ENCODE measurements around the gene PHF24. TPM values are rescaled to one million over a fixed set of nuclear protein-coding genes. Genes with fewer than 3 reads are reported as not detected.

Gene PHF24
- total and polyA plus RNA-seq, 4 donors = 0.57 to 0.88 TPM; not detected in 2

GRCh38 chr9:34974664-34975063 is 16.6 kb downstream of the PHF24 start:
- intact Hi-C loops (cut with DNase I) = no loop called here
- no peak for ATAC-seq (ENCODE audit: low FRiP score)

GRCh38 chr9:34976441-34976840 is 18.4 kb downstream of the PHF24 start:
- ATAC-seq (ENCODE audit: low FRiP score) (no peak), DNase-seq (no peak)
- Histone ChIP-seq H3K27me3 (ENCODE audit: control insufficient read depth in 1 of 2, insufficient read depth in 2 of 2, low read length in 1 of 2) (no peaks in the 10 kb centered on the region), H3K9me3 (ENCODE audit: control insufficient read depth, low read length) (no peaks in the 10 kb centered on the region), H3K27ac (ENCODE audit: low read depth in 1 of 2, low read length in 2 of 2) (no peak overlapping the region), H3K36me3 (ENCODE audit: control insufficient read depth in 1 of 2, insufficient read depth in 2 of 2, low read length in 1 of 2) (no peaks in the 10 kb centered on the region), H3K4me3 (ENCODE audit: low read length in 2 of 2) (no peak overlapping the region), H3K4me1 (ENCODE audit: control insufficient read depth in 1 of 2, insufficient read depth in 2 of 2, low read length in 2 of 2) (no peaks in the 10 kb centered on the region)
- WGBS, 2 donors = 85 to 88% methylated on average over 11 of the region's 11 CpGs
- intact Hi-C loops (cut with DNase I) = no loop called here

More at GRCh38 chr9:34974664-34975063, 16.6 kb downstream of the PHF24 start:
- H3K27me3 ChIP-seq (ENCODE audit: control insufficient read depth in 1 of 2, insufficient read depth in 2 of 2, low read length in 1 of 2) = no peaks in the 10 kb centered on the region
- no peak overlapping the region for H3K4me3 ChIP-seq (ENCODE audit: low read length in 2 of 2)
- DNase-seq = no peak
- no peaks in the 10 kb centered on the region for H3K4me1 ChIP-seq (ENCODE audit: control insufficient read depth in 1 of 2, insufficient read depth in 2 of 2, low read length in 2 of 2)
- no peaks in the 10 kb centered on the region for H3K36me3 ChIP-seq (ENCODE audit: control insufficient read depth in 1 of 2, insufficient read depth in 2 of 2, low read length in 1 of 2)
- no peaks in the 10 kb centered on the region for H3K9me3 ChIP-seq (ENCODE audit: control insufficient read depth, low read length)
- 93 to 95% methylated on average over 2 of the region's 2 CpGs for WGBS, 2 donors
- no peak overlapping the region for H3K27ac ChIP-seq (ENCODE audit: low read depth in 1 of 2, low read length in 2 of 2)

GRCh38 chr9:34976992-34977391 is 18.9 kb downstream of the PHF24 start:
- ATAC-seq (ENCODE audit: low FRiP score) (no peak), DNase-seq (no peak)
- no peaks in the 10 kb centered on the region for H3K9me3 ChIP-seq (ENCODE audit: control insufficient read depth, low read length)
- no peak overlapping the region for H3K27ac ChIP-seq (ENCODE audit: low read depth in 1 of 2, low read length in 2 of 2)
- no peak overlapping the region for H3K4me3 ChIP-seq (ENCODE audit: low read length in 2 of 2)
- H3K27me3 ChIP-seq (ENCODE audit: control insufficient read depth in 1 of 2, insufficient read depth in 2 of 2, low read length in 1 of 2) = no peaks in the 10 kb centered on the region
- H3K36me3 ChIP-seq (ENCODE audit: control insufficient read depth in 1 of 2, insufficient read depth in 2 of 2, low read length in 1 of 2) = no peaks in the 10 kb centered on the region
- H3K4me1 ChIP-seq (ENCODE audit: control insufficient read depth in 1 of 2, insufficient read depth in 2 of 2, low read length in 2 of 2) = no peaks in the 10 kb centered on the region
- intact Hi-C loops (cut with DNase I) = no loop called here
- WGBS, 2 donors = 84 to 87% methylated on average over 10 to 11 of the region's 11 CpGs

- intact Hi-C loops (cut with DNase I) = loop anchor here in 1 of 2 donors (5.0 to 10.0 kb wide), 2 partner anchors 83 to 325 kb away; partner anchors contain the start of gene IL11RA
These were observed 22.2 kb downstream of the PHF24 start for GRCh38 chr9:34980181-34980761.

GRCh38 chr9:34982361-34982760 is 24.3 kb downstream of the PHF24 start:
- Histone ChIP-seq H3K4me1 (ENCODE audit: control insufficient read depth in 1 of 2, insufficient read depth in 2 of 2, low read length in 2 of 2) (no peaks in the 10 kb centered on the region), H3K27me3 (ENCODE audit: control insufficient read depth in 1 of 2, insufficient read depth in 2 of 2, low read length in 1 of 2) (no peaks in the 10 kb centered on the region), H3K27ac (ENCODE audit: low read depth in 1 of 2, low read length in 2 of 2) (no peak overlapping the region), H3K36me3 (ENCODE audit: control insufficient read depth in 1 of 2, insufficient read depth in 2 of 2, low read length in 1 of 2) (no peaks in the 10 kb centered on the region), H3K4me3 (ENCODE audit: low read length in 2 of 2) (no peak overlapping the region), H3K9me3 (ENCODE audit: control insufficient read depth, low read length) (no peaks in the 10 kb centered on the region)
- WGBS, 2 donors = 81 to 82% methylated on average over 7 of the region's 7 CpGs
- DNase-seq = no peak
- ATAC-seq (ENCODE audit: low FRiP score) = no peak
- intact Hi-C loops (cut with DNase I) = loop anchor here in 1 of 2 donors (5.0 to 10.0 kb wide), 2 partner anchors 85 to 328 kb away; partner anchors contain the start of gene IL11RA

More at GRCh38 chr9:34980181-34980761, 22.2 kb downstream of the PHF24 start:
- Histone ChIP-seq H3K36me3 (ENCODE audit: control insufficient read depth in 1 of 2, insufficient read depth in 2 of 2, low read length in 1 of 2) (no peaks in the 10 kb centered on the region), H3K4me3 (ENCODE audit: low read length in 2 of 2) (no peak overlapping the region), H3K27me3 (ENCODE audit: control insufficient read depth in 1 of 2, insufficient read depth in 2 of 2, low read length in 1 of 2) (no peaks in the 10 kb centered on the region), H3K9me3 (ENCODE audit: control insufficient read depth, low read length) (no peaks in the 10 kb centered on the region), H3K27ac (ENCODE audit: low read depth in 1 of 2, low read length in 2 of 2) (no peak overlapping the region), H3K4me1 (ENCODE audit: control insufficient read depth in 1 of 2, insufficient read depth in 2 of 2, low read length in 2 of 2) (no peaks in the 10 kb centered on the region)
- DNase-seq = no peak
- WGBS, 2 donors = 60 to 66% methylated on average over 11 of the region's 11 CpGs
- no peak for ATAC-seq (ENCODE audit: low FRiP score)

GRCh38 chr9:34983209-34983608 is 25.1 kb downstream of the PHF24 start:
- Histone ChIP-seq H3K27me3 (ENCODE audit: control insufficient read depth in 1 of 2, insufficient read depth in 2 of 2, low read length in 1 of 2) (no peaks in the 10 kb centered on the region), H3K36me3 (ENCODE audit: control insufficient read depth in 1 of 2, insufficient read depth in 2 of 2, low read length in 1 of 2) (no peaks in the 10 kb centered on the region), H3K27ac (ENCODE audit: low read depth in 1 of 2, low read length in 2 of 2) (no peak overlapping the region), H3K4me3 (ENCODE audit: low read length in 2 of 2) (no peak overlapping the region), H3K9me3 (ENCODE audit: control insufficient read depth, low read length) (no peaks in the 10 kb centered on the region), H3K4me1 (ENCODE audit: control insufficient read depth in 1 of 2, insufficient read depth in 2 of 2, low read length in 2 of 2) (no peaks in the 10 kb centered on the region)
- DNase-seq = no peak
- 85 to 92% methylated on average over 2 of the region's 2 CpGs for WGBS, 2 donors
- ATAC-seq (ENCODE audit: low FRiP score) = no peak
- intact Hi-C loops (cut with DNase I) = loop anchor here in 1 of 2 donors (5.0 to 10.0 kb wide), 2 partner anchors 86 to 328 kb away; partner anchors contain the start of gene IL11RA

- 0 to 2% methylated on average over 1 of the region's 1 CpG for WGBS, 2 donors
- Histone ChIP-seq H3K36me3 (ENCODE audit: control insufficient read depth in 1 of 2, insufficient read depth in 2 of 2, low read length in 1 of 2) (no peaks in the 10 kb centered on the region), H3K27ac (ENCODE audit: low read depth in 1 of 2, low read length in 2 of 2) (no peak overlapping the region), H3K4me3 (ENCODE audit: low read length in 2 of 2) (no peak overlapping the region), H3K27me3 (ENCODE audit: control insufficient read depth in 1 of 2, insufficient read depth in 2 of 2, low read length in 1 of 2) (no peaks in the 10 kb centered on the region), H3K4me1 (ENCODE audit: control insufficient read depth in 1 of 2, insufficient read depth in 2 of 2, low read length in 2 of 2) (no peaks in the 10 kb centered on the region), H3K9me3 (ENCODE audit: control insufficient read depth, low read length) (no peaks in the 10 kb centered on the region)
- no peak for DNase-seq
- intact Hi-C loops (cut with DNase I) = loop anchor here (2.0 to 10.0 kb wide), 3 partner anchors 87 to 329 kb away; partner anchors contain the start of gene IL11RA (in 1 of the 2)
- no peak for ATAC-seq (ENCODE audit: low FRiP score)
These were observed 26.0 kb downstream of the PHF24 start for GRCh38 chr9:34984049-34984448.

- DNase-seq = no peak
- WGBS, 2 donors = 16 to 17% methylated on average over 7 of the region's 7 CpGs
- no peak for ATAC-seq (ENCODE audit: low FRiP score)
- no peak overlapping the region for H3K4me3 ChIP-seq (ENCODE audit: low read length in 2 of 2)
- no peaks in the 10 kb centered on the region for H3K36me3 ChIP-seq (ENCODE audit: control insufficient read depth in 1 of 2, insufficient read depth in 2 of 2, low read length in 1 of 2)
- no peaks in the 10 kb centered on the region for H3K9me3 ChIP-seq (ENCODE audit: control insufficient read depth, low read length)
- H3K27me3 ChIP-seq (ENCODE audit: control insufficient read depth in 1 of 2, insufficient read depth in 2 of 2, low read length in 1 of 2) = no peaks in the 10 kb centered on the region
- H3K27ac ChIP-seq (ENCODE audit: low read depth in 1 of 2, low read length in 2 of 2) = no peak overlapping the region
- H3K4me1 ChIP-seq (ENCODE audit: control insufficient read depth in 1 of 2, insufficient read depth in 2 of 2, low read length in 2 of 2) = no peaks in the 10 kb centered on the region
- intact Hi-C loops (cut with DNase I) = loop anchor here (2.0 to 10.0 kb wide), 3 partner anchors 89 to 331 kb away; partner anchors contain the start of genes IL11RA (in 1 of the 2) and PIGO (in 1 of the 2)
These were observed 27.3 kb downstream of the PHF24 start for GRCh38 chr9:34985311-34985899.
